GM19452 (cell line): Measurements from ENCODE around the gene ABHD12.
"Not testable (repeated sequence)": the region's sequence is repeated elsewhere in the genome, so short reads cannot be mapped to it uniquely, and the experiment has no call there.

ENCODE experiments used
- ATAC-seq: cut with Tn5 transposase; IDR thresholded peaks from one replicate; pipeline ENCODE4 v1.9.1; 2021; ENCODE audit not compliant: unreplicated experiment

The ABHD12 gene

GRCh38 chr20:25278636-25279361 lies 111.8 kb downstream of the ABHD12 start:
- no peak for ATAC-seq

- no peak for ATAC-seq
Measured at GRCh38 chr20:25277941-25278521, 112.6 kb downstream of the ABHD12 start.

GRCh38 chr20:25277051-25277801 lies 113.4 kb downstream of the ABHD12 start:
- no peak for ATAC-seq

DNA sequence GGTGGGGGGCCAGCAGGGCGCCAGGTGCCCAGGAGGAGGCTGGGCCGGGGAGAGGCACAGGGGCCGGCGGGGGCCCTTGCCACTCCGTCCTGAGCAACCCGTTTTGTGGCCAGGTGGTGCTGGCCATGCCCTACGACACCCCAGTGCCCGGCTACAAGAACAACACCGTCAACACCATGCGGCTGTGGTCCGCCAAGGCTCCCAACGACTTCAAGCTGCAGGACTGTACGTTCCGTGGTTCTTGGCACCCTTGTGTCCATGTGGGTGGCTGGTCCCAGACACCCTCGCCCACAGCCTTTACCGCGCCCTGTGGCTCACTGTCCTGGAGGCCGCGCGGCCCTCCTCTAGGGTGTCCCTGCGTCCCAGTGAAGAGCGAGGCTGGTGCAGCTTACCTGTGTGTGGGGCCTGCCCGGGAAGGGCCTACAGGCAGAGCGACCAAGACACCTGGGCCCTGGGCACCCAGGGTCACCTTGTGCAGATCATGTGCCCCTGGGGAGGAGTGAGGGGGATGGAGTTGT lies 114.0 kb downstream of the ABHD12 start:
- no peak for ATAC-seq

- no peak for ATAC-seq
Measured at GRCh38 chr20:25275813-25276532, 114.7 kb downstream of the ABHD12 start.

DNA sequence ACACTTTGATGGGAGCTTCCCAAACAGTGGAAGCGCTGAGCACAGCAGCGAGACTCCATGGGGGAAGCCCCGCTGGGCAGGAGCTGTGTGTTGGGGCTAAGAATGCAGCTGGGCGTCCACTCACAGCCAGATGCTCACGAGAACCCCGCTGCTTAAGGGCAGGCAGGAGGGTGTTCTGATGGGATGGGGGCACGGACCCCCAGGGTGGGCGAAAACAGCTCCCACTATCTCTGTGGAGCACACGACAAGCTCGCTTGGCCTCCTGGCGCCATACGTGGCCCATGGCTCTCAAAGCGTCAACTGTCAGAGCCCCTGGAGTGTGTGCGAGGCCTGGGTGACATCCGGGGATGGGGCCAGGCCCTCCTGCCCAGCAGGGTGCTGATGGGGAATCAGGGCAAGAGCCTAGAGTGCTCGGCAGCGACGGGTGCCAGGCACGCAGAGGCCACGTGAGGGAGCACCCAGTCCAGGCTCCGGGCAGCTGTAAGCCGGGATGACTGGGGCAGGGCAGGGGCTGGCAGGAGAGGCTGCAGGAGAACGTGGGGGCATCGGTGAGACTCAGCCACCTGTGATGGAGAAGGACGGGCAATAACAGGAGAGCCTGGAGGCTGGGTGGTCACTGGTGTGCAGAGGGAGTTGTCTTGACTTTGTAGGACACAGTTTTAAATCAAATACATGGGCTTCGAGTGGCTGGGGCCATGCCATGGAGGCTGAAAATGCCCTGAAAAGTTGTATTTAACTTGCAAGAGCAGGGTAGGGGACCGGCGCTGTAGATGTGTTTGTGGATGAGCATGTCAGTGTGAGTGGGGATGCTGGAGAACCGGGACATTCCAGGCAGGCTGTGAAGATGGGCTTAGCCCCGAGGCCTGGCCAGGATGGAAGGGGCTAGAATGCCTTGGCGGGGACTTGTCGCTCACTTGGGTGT lies 115.5 kb downstream of the ABHD12 start:
- no peak for ATAC-seq

DNA sequence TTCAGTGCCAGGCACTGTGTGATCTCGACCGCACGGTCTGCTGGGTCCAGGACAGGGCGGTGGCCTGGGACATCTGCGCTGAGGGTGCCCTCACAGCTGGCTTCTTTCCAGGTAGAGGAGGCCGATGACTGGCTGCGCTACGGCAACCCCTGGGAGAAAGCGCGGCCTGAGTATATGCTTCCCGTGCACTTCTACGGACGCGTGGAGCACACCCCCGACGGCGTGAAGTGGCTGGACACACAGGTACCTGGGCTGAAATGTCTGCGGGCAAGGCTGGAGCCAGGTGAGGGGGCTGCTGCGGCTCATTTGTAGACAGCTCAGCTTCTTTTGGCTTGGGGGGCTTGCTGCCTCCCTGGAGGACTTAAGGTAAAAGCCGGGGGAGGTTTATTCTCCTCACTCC lies 116.2 kb downstream of the ABHD12 start:
- ATAC-seq: no peak

DNA sequence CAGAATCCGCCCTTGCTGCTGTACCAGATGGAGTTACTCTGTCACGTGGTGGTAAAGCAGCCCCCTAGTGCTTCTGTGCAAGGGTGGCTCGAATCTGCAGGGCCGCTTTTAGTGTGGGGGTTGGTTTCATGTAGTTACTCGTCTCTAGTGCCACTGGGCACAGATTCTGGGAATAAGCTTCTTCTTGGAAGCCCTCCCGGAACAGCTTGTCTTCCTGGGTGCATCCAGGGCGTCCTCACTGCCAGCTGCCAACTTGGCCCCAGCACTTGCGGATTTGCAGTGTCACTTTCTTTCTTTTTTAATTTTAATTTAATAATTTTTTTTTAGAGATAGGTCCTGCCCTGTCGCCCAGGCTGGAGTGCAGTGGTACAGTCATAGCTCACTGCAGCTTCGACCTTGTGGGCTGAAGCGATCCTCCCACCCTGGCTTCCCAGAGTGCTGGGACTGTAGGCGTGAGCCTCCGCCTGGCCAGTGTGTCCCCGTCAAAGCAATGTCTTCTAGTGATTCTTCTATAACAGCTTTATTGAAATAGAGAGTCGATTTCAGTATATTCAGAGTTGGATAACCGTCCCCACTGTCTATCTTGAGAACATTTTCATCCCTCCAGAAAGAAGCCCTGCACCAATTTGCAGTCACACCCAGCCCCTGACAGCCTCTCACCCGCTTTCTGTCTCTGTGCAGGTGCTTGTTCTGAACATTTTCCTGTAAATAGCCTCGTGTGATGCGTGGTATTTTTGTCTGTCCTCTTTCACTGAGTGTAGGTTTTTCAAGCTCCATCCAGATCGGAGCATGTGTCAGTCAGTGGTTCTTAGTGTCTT lies 116.9 kb downstream of the ABHD12 start:
- no peak for ATAC-seq

GRCh38 chr20:25273046-25273445 lies 117.6 kb downstream of the ABHD12 start:
- no peak for ATAC-seq

DNA sequence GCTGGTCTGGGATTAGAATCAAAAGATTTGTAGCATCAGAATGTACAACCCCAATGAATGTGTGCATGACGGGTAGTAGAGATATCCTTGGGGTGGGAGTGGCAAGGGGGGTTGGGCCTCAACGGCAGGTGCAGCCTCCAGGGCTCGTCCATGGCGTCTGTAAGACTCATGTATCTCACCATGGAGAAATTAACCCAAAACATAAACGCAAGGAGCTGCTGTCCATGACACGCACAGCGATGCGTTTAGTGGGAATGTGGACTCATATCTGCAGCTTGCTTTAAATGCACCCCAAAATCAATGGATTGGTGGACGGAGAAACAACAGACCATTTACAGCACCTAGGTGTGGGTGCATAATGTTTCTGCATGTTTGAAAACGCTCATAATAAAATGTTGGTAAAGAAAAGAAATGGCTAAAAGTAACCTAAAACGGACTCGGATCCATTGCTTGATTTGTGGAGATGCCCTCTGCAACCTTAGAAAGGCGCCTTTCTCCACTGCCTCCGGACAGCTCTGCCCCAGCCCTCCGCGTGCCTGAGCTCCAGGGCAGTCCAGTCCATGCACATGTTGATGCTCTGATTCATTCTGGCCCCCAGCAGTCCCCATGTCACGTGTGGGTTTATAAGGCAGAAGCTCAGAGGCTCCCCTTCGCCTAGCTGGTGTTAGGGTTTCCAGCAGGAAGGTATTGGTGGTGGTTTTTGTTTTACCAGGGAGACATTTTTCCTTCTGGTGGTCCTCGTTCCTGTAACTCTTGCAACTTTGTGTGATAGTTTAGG lies 118.2 kb downstream of the ABHD12 start:
- ATAC-seq: no peak

GRCh38 chr20:25271486-25272222 lies 119.0 kb downstream of the ABHD12 start:
- no peak for ATAC-seq

DNA sequence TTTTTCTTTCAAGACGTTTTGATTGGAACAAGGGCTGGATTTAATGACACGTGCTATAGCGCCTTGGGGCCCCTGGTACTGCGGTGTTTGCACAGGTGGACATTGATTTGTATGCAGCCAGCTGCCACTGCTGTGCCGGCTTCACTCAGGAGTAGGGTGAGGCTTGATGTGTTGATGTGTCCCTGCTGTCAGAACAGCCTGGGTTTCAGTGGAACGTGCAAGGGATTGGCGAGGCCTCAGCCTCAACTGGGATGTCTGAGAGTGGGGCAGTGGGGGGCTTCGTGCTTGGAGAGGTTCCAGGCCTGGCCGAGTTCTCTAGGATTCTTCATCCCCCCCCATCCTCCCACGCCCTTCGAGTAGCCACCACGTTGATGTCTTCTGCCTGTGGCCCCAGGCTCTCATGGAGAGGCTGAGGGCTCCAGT lies 119.8 kb downstream of the ABHD12 start:
- no peak for ATAC-seq

GRCh38 chr20:25269833-25270170 lies 120.8 kb downstream of the ABHD12 start:
- ATAC-seq: no peak

DNA sequence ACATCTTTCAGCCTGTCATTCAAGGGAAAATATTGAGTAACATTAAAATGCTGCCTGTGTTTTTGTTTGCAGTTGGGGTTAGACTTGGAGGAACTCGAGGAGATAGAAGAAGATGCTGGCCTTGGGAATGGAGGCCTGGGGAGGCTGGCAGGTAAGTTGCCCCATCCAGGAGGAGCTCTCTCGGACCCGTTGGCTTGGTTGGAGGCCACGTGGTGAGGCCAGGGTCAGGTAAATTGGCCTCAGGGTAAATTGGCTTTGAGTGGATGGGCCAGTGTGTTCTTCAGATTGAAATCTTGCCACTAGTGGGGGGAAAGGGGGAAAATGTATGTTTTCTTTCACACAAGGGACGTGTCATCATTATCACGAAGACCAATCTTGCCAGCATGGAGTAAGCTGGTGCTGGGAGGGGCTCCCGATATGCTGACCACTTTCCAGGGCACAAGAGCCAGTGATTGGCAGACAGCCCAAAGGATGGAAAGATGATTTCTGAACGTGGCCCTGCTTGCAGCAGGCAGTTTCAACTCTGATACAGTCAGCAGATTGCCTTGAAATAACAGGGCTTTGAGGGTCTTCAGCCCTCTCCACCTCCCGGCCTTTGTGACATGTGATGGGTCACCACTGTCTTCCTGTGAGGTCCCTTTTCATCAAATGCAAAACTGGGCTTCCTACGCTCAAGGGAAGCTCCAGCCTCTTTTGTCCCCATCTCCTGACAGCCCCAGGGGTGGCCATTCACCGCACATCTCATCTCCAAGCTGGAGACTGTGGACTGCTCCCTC lies 121.4 kb downstream of the ABHD12 start:
- ATAC-seq: no peak

GRCh38 chr20:25260770-25261437 lies 129.7 kb downstream of the ABHD12 start:
- ATAC-seq: not testable (repeated sequence)

- ATAC-seq: no peak
Measured at GRCh38 chr20:25259788-25260254, 130.8 kb downstream of the ABHD12 start.

DNA sequence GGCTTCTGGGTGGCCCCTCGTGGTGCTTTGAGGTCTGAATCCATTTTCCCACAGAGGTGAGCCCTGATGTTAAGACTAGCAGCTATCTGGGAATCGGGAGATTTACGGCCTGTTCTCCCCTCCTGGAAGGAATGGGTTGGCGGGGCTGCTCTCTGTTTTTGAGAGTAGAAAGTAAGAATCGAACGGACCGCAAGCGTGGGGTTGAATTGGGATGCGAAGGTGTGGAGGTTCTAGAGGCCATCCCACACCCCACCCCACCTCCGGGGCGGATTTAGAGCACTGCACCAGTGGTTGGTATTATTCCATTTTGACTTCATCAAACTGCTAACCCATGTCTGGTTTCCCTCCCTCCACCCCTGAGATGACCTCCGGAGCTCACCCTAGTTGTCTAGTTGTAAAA lies 131.3 kb downstream of the ABHD12 start:
- ATAC-seq: no peak
